ENCODE data around the gene ZZZ3.

Gene ZZZ3

DNA sequence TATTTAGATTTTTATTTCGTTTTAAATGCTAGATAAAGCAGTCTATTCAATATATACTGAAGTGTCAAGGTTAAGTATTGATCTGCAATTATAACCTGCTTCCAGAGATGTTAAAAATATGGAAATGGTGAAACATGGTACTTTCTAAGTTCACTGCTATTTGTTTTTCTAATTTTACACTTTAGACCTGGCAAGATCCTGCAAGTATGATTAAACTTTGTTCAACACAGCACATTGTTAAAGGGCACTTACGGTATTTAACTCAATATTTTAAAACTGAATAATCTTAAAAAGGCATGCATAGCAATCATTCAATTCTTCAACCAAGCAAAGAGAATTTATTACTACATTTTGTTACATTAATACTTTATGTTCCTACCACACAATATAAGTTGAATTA is 35.7 kb upstream of the ZZZ3 start:
- no peak overlapping the region for H3K27ac ChIP-seq (ENCODE audit: low read length)
- H3K79me2 ChIP-seq (ENCODE audit: low read length): no peaks in the 10 kb centered on the region
- no peaks in the 10 kb centered on the region for H3K9me2 ChIP-seq (replicated peaks; ENCODE audit: insufficient read depth, low read length)
- H3K4me2 ChIP-seq (ENCODE audit: low read depth, low read length): no peak overlapping the region
- no peaks in the 10 kb centered on the region for H3K9me3 ChIP-seq (replicated peaks; ENCODE audit: insufficient read depth, low read length)
- no peaks in the 10 kb centered on the region; the same call in 1 of the 2 replicates for H3F3A ChIP-seq (ENCODE audit: insufficient read depth, low read length)
- H3K9ac ChIP-seq (ENCODE audit: low read length): no peak overlapping the region
- TF ChIP-seq, protein P1, sequence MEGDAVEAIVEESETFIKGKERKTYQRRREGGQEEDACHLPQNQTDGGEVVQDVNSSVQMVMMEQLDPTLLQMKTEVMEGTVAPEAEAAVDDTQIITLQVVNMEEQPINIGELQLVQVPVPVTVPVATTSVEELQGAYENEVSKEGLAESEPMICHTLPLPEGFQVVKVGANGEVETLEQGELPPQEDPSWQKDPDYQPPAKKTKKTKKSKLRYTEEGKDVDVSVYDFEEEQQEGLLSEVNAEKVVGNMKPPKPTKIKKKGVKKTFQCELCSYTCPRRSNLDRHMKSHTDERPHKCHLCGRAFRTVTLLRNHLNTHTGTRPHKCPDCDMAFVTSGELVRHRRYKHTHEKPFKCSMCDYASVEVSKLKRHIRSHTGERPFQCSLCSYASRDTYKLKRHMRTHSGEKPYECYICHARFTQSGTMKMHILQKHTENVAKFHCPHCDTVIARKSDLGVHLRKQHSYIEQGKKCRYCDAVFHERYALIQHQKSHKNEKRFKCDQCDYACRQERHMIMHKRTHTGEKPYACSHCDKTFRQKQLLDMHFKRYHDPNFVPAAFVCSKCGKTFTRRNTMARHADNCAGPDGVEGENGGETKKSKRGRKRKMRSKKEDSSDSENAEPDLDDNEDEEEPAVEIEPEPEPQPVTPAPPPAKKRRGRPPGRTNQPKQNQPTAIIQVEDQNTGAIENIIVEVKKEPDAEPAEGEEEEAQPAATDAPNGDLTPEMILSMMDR (IDR thresholded peaks at IDR 0.05; ENCODE audit: low read length): no peak
- TF ChIP-seq EZH2 (optimal IDR thresholded peaks at IDR 0.05; ENCODE audit: low read depth, low read length) (no peak), EZH2phosphoT487 (IDR thresholded peaks at IDR 0.05; ENCODE audit: low read length) (no peak)
- no peak overlapping the region for H2AFZ ChIP-seq (ENCODE audit: low read length)
- H3K4me3 ChIP-seq (ENCODE audit: low read length): no peak overlapping the region
- no peaks in the 10 kb centered on the region for H3K4me1 ChIP-seq (ENCODE audit: low read length)
- peaks cover 9% of the 10 kb centered on the region for H3K36me3 ChIP-seq (replicated peaks; ENCODE audit: insufficient read depth, low read length)
- no peaks in the 10 kb centered on the region; the same call in 1 of the 2 replicates for H4K20me1 ChIP-seq (ENCODE audit: insufficient read depth, low read length)
- no peaks in the 10 kb centered on the region for H3K27me3 ChIP-seq (replicated peaks; ENCODE audit: insufficient read depth, low read length)
- no peak for DNase-seq

DNA sequence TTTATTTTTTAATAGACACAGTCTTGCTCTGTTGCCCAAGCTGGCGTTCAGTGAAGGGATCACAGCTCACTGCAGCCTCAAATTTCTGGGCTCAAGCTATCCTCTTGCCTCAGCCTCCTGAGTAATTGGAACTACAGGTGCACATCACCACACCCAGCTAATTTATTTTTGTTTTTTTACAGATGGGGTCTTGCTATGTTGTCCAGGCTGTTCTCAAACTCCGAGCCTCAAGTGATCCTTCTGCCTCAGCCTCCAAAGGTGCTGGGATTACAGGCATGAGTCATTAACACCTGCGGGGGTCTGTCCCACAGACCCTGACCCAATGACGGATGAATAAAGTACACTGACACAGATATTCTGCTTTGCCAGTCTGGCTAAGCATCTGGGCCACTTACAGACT is 33.6 kb upstream of the ZZZ3 start:
- H3K9me2 ChIP-seq (replicated peaks; ENCODE audit: insufficient read depth, low read length): no peaks in the 10 kb centered on the region
- H3K27ac ChIP-seq (ENCODE audit: low read length): no peak overlapping the region
- no peaks in the 10 kb centered on the region for H3K9me3 ChIP-seq (replicated peaks; ENCODE audit: insufficient read depth, low read length)
- H3K36me3 ChIP-seq (replicated peaks; ENCODE audit: insufficient read depth, low read length): peaks cover 7% of the 10 kb centered on the region; the same call in 1 of the 2 replicates
- no peak for DNase-seq
- H3K9ac ChIP-seq (ENCODE audit: low read length): no peak overlapping the region
- no peaks in the 10 kb centered on the region for H3K79me2 ChIP-seq (ENCODE audit: low read length)
- no peak overlapping the region for H3K4me2 ChIP-seq (ENCODE audit: low read depth, low read length)
- no peaks in the 10 kb centered on the region for H3K27me3 ChIP-seq (replicated peaks; ENCODE audit: insufficient read depth, low read length)
- H3K4me3 ChIP-seq (ENCODE audit: low read length): no peak overlapping the region
- no peaks in the 10 kb centered on the region for H3F3A ChIP-seq (ENCODE audit: insufficient read depth, low read length)
- TF ChIP-seq, protein P1 (IDR thresholded peaks at IDR 0.05; ENCODE audit: low read length): no peak
- TF ChIP-seq EZH2phosphoT487 (IDR thresholded peaks at IDR 0.05; ENCODE audit: low read length) (no peak), EZH2 (optimal IDR thresholded peaks at IDR 0.05; ENCODE audit: low read depth, low read length) (no peak)
- H2AFZ ChIP-seq (ENCODE audit: low read length): no peak overlapping the region
- H3K4me1 ChIP-seq (ENCODE audit: low read length): no peaks in the 10 kb centered on the region
- no peaks in the 10 kb centered on the region; the same call in 1 of the 2 replicates for H4K20me1 ChIP-seq (ENCODE audit: insufficient read depth, low read length)

- Histone ChIP-seq H3K79me2 (ENCODE audit: low read length) (no peaks in the 10 kb centered on the region), H3K27ac (ENCODE audit: low read length) (no peak overlapping the region), H3K9ac (ENCODE audit: low read length) (no peak overlapping the region), H3K9me2 (replicated peaks; ENCODE audit: insufficient read depth, low read length) (no peaks in the 10 kb centered on the region), H4K20me1 (ENCODE audit: insufficient read depth, low read length) (no peaks in the 10 kb centered on the region), H2AFZ (ENCODE audit: low read length) (no peak overlapping the region), H3K4me3 (ENCODE audit: low read length) (no peak overlapping the region), H3K9me3 (replicated peaks; ENCODE audit: insufficient read depth, low read length) (no peaks in the 10 kb centered on the region), H3K27me3 (replicated peaks; ENCODE audit: insufficient read depth, low read length) (no peaks in the 10 kb centered on the region), H3K36me3 (replicated peaks; ENCODE audit: insufficient read depth, low read length) (no peaks in the 10 kb centered on the region), H3F3A (ENCODE audit: insufficient read depth, low read length) (no peaks in the 10 kb centered on the region), H3K4me1 (ENCODE audit: low read length) (no peaks in the 10 kb centered on the region), H3K4me2 (ENCODE audit: low read depth, low read length) (no peak overlapping the region)
- no peak for DNase-seq
- TF ChIP-seq, protein P1 (IDR thresholded peaks at IDR 0.05; ENCODE audit: low read length): no peak
- no peak for TF ChIP-seq EZH2phosphoT487 (IDR thresholded peaks at IDR 0.05; ENCODE audit: low read length)
- no peak for TF ChIP-seq EZH2 (optimal IDR thresholded peaks at IDR 0.05; ENCODE audit: low read depth, low read length)
Measured at GRCh38 chr1:77709727-77710126, 27.3 kb upstream of the ZZZ3 start.
